GM19467 (cell line): ENCODE measurements around the gene KIAA0753.
"Not testable (repeated sequence)": the region's sequence is repeated elsewhere in the genome, so short reads cannot be mapped to it uniquely, and the experiment has no call there.

ENCODE experiments used
- ATAC-seq: cut with Tn5 transposase; IDR thresholded peaks from one replicate; pipeline ENCODE4 v1.9.1; 2021; ENCODE audit warnings: mild to moderate bottlenecking, moderate library complexity; ENCODE audit not compliant: unreplicated experiment

Gene KIAA0753

DNA sequence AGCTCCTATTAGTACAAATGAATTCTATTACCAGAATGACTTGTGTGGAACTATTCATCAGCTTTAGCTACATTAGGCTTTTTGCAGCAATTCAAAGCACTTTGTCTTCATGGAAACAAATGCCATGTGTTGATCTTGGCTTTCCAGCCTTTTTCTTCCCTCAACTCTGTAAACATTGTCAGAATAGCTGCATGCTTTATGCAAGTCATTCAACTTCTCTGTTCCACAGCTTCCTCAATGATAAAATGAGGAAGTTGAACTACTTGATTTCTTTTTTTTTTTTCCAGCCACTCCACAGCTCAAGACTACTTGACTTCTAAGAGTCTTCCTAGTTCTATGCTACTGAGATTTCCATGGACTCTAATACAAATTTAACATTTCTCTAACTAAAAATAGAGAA, 41.1 kb downstream of the KIAA0753 start:
- no peak for ATAC-seq

DNA sequence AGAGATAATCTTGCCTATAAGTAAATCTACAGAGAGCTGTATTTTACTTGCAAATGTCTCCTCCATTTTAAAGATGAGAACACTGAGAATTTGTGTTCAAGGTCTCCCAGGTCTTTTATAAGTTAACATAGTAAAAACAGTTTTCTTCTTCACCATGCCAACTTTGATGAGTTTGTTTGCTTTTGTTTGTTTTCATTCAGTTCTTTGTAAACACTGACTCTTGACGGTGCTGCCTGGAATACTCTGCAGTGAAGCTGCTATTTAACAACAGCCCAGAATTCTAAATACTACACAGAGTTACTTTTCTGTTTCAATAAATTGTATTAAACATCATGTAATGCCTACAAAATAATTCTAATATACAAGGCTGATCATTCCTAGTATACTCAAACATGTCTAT, 42.8 kb downstream of the KIAA0753 start:
- no peak for ATAC-seq

DNA sequence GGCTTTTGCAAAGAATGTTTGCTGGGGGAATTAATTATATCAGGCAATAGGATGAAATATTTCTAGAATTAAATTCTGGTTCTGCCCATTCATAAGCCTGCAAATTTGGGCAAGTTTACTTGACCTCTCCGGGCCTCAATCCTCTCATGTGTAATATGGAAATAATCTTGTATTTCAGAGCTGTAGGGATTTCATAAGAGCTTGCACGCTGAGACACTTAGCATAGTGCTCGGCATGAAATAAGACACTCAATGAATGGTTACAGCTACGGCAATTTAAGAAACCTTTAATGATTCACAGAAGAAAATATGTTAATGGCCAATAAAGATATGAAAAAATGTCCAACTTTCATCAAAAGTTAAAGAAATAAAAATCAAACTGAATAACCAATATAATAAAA, 43.6 kb downstream of the KIAA0753 start:
- ATAC-seq: no peak

DNA sequence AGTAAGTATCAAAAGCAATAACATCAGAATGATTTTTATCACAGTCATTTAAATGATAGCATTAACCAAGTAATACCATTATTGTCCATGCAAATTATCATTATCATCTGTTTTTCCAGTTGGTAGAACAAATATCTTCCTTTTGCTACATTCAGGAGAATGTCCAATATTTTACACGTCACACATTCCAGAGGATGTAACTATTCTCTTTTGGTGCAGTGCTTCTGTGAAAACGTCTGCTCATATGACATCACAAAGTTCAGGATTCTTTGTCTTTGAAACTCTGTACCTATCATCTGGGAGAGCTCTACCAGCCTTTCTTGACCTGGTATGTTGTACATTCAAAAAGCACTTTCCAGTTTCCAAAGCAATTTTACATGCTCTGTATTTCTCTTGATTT, 44.0 kb downstream of the KIAA0753 start:
- ATAC-seq: no peak

DNA sequence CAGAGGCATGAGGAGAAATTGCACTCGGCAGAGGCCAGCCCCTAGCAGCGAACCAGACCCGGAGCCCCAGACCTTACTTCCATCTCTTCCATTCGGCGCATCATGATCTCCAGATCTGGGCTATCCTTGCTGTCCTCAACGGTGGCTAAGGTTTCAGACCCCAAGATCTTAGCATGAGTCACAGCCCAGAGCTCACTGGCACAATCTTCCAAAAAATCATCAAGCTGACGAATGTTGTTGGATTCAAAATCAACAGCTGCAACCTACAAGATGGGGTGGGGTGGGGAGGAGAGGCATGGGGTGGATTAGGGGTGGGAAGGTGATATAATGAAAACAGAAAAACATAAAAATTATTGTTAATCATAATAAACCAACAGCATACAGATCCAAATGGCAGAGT, 44.4 kb downstream of the KIAA0753 start:
- no peak for ATAC-seq

DNA sequence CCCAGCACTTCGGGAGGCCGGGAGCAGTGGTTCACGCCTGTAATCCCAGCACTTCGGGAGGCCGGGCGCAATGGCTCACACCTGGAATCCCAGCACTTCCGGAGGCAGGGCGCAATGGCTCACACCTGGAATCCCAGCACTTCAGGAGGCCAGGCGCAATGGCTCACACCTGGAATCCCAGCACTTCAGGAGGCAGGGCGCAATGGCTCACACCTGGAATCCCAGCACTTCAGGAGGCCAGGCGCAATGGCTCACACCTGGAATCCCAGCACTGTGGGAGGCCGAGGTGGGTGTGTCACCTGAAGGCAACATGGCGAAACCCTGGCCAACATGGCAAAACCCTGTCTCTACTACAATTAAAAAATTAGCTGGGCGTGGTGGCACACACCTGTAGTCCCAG, 47.1 kb downstream of the KIAA0753 start:
- not testable (repeated sequence) for ATAC-seq

DNA sequence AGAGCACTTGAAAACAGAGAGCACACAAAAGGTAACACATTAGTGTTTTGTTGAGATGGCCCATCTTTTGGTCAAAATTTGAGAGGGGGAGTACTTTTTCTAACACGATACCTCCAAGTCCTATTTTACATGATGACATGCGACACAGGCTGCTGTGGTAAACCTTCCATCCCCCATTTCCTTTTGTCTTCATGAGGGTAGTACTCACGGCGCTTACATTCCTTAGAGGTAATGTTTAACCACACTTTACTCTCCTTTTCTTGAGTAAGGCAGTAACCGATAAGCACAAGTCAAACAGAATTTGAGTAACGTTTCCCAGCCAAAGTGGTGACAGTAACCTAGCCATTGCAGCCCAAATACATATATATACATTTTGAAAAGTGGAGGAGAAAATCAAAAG, 48.3 kb downstream of the KIAA0753 start:
- ATAC-seq: no peak

DNA sequence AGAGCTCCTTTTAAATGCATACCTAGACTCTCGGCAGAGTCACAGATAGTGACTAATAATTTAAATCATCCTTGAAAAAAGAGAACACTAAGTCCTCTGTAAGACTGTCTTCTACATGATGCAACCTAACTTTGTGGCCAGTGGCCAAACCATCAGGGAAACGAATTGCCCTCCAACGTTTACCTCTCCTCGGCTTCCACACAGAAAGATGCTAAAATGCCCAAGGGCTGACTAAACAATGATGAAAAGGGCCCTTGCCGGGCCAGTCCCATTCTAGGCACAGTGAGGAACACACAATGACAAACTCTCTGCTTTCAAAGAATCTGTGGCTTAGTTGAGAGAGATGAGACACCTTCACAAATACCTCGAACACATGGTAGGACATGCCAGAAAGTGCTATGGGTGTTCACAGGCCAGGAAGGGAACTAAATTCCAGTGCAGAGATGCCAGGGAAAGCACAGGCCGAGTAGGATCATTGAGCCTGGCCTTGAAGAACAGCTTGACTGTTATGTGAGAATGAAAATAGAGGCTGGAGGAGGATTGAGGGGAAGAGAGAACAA, 48.8 kb downstream of the KIAA0753 start:
- no peak for ATAC-seq

DNA sequence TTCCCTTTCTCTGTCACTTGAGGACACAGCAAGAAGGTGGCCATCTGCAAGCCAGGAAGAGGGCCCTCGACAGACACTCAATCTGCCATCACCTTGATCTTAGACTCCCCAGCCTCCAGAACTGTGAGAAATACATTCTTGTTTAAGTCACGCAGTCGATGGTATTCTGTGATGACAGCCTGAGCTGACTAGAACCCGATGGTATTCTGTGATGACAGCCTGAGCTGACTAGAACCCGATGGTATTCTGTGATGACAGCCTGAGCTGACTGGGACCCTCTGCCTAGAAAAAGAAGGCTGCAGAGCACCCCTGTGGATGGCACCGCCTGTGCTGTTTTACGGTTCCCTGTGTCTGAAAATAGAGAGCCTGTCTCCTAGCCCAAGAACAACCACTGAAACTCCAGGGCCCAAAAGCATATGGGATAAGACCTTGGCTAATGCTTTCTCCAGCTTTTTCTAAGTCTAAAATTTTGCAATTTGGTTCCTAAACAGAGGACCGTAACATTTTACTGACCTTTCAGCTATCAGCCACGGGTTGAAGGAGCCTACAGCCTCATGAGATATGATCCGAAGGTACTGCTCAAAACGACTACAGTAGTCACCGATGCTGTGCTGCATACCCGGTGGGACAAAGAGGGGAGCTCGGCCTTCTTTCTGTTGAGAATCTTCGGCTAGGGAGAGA, 51.1 kb downstream of the KIAA0753 start:
- ATAC-seq: no peak

DNA sequence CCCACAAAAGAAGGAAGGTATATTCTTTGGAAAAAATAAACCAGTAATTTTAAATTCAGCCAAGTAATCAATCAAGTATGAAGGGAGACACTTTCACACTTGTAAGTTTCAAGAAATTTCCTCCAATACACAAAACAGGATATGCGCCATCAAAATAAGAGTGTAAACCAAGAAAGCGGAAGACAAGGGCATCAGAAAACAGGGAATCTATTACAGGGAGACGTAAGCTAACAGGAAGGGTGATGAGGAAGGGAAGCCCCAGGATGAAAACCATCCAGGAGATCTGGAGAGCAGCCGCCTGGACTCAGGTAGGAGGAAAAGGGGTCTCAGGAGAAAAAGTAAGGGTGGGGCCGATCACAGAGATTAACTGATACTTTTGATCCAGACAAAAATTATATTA, 52.3 kb downstream of the KIAA0753 start:
- ATAC-seq: no peak

DNA sequence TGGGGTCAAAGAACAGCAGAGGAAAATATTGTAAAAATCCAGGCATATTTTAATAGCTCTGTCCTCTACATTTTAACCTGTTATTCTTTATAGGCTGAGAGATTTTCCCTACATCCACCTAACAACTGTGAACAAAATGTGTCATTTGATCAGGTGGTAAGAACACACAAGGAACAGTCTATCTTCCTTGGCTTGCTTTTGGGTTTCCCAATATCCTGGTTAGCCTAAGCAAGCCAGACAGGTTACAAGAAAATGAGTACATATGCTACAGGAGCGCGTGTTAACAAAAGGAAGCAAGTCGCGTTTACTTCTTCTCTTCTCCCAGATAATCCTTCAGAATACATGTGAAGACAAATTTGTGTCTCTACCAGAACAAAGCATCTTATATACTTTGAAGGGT, 53.2 kb downstream of the KIAA0753 start:
- no peak for ATAC-seq

DNA sequence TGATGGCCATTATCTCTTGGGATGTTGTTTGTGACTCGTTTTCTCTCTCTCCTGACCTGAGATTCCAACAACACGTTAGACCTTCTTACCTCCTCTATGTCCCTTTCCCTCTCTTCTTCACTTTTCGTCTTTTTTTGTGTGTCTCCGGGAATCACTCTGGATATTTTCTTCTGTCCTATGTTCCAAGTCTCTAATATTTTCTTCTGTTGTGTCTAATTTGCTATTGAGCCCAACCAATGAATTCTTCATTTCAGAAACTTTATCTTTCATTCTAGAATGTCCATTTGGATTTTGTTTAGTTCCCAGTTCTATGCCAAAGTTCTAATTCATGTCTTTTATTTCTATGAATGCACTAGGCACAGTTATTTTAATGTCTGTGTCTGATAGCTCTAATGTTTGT, 57.1 kb downstream of the KIAA0753 start:
- no peak for ATAC-seq

DNA sequence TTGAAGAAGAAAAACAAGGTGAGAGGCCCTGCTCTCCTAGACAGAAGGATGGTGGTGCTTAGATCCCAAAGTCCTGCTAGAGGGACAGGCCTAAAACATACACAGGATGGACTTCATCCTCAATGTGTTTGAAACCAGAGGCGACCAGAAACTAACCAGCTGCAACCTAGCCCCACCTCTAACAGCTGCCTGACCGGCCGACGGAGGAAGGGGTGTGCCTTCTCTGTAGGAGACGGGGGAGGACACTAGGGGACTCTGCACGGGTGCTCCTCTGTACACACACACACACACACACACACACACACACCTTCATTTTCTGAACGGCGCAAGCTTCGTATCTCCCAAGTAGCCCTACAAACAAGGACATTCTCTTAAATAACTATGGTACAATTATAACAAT, 59.9 kb downstream of the KIAA0753 start:
- ATAC-seq: no peak

DNA sequence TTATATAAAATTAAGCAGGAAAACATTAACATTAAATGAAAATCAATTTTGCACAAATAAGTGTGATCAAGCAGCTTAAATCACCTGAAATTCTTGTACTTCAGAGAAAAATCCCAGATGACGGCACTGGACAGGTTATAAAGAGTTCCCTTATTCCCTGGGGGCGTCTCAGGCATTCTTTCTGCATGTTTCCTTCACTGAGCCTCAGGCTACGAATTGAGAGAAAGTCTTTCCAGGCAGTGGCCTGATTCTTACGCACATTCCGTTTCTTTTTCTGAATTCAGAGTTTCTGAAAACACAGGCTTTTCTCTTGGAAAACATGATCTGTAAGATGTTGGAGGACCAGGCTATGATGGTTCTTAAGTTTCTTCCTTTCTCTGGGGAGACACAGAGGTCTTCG, 62.0 kb downstream of the KIAA0753 start:
- ATAC-seq: no peak

DNA sequence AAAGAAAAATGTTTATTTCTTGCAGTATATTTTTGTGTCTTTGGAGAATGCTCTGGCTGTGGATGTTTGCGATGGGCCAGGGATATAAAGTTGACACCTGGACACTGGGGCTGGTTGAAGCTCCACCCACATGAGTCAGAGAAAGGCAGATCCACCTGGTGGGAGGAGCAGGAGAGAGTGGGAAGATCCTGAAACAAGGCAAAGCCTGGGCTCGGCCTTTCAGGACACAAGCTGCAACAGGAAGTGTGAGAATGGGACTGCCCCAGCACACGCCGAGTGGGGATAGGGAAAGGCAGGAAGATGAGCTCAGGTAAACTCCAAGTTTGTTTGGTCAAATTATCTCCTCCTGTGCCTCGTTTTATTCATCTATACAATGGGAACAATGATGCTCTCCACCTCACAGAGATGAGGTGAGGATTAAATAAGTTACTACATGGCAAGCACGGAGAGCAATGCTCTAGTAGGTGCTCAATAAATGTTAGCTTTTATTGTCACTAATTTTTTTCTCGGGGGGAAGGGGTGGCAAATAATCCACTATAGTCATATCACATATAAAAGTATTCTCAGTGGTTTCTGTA, 62.7 kb downstream of the KIAA0753 start:
- ATAC-seq: no peak

DNA sequence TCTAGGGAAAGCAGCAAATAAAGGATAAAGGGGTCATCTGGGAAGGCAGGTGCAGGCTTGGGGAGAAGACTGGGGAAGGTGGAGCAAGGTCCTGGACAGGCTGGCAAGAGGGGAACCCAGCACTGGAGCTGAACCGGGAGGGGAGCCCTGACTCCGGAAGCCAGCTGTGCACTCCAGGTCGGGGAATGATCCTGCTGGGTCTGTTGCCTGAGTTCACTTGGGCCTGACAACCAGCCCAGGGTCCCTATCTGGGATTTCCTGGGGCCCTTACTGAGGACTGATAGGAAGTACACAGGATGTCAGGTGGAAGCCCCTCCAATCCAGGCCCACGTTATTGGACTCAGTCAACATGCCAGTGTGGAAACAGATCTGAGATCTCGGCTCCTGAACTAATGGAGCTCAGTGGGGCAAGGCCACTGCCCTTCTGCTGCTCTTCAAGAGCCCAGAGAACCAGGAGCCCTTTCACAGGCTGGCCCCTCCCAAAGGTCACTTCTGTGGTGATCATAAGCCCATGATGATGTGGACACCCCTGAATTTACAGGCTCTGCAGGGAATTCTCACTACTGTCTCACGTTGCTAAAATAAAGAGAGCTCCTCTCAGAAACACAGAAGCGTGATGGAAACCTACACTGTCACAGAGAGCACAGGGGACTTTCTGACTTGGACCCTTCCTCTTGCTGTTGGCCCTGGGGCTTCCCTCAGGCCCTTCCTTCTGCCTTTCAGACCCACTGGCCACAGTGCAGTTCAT, 64.3 kb downstream of the KIAA0753 start:
- ATAC-seq: no peak

DNA sequence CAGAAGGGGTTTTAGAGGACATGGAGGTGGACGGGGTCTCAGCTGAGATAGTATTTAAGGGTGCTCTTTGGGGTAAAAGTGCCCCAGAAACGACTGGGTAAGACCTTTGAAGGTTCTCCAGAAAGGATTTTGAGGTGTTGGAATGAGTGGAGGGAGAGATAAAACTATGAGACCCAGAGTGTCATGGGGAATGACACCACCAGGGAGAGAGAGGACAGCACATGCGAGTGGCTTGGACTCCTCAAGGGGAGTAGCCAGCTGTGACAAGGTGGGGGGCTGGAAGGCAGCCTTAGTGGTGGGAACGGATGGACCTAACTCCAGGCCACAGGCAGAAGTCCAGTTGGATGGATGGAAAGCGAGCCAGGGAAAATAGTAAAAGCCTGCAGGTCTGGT, 64.9 kb downstream of the KIAA0753 start:
- no peak for ATAC-seq

DNA sequence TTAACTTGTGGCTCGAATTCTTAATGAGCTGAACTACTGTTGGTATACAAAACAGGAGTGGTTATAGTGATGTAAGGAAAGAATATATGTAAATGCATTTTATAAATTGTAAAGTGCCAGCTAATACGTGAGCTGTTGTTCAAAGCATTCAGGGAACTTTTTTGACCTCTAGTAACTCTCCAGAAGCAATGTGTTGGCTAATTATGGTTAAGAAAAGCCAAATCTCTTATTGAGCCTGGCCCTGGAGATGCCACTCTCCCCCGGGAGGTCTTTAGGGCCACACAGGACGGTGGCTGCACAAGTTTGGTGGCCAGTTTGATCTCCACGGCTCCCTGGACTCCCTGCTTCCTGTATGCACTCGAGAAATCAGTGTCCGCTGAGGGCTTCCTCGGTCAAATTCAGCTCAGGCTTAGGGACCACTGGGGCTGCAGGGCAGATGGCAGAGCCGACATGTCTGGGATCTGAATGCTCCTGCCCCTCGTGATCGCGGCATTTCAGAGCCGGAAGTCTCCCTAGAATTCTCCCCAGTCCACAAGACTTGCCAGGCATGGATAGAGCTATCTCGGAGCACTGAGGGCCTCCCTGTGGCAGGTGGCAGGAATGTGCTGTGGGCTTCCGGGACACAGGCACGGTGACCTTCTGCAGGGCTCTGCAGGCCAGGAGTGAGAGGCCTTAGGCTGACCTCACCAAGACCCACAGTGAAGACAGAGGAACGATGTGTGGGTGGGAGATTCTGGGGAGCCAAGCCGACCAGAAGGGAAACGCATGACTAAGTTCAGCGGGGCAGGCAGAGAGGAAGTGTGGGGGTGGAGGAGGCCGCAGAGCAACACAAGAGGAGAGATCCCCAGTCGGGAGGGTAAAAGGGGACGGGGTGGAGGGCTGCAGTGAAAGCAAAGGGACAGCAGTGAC, 65.6 kb downstream of the KIAA0753 start:
- no peak for ATAC-seq

DNA sequence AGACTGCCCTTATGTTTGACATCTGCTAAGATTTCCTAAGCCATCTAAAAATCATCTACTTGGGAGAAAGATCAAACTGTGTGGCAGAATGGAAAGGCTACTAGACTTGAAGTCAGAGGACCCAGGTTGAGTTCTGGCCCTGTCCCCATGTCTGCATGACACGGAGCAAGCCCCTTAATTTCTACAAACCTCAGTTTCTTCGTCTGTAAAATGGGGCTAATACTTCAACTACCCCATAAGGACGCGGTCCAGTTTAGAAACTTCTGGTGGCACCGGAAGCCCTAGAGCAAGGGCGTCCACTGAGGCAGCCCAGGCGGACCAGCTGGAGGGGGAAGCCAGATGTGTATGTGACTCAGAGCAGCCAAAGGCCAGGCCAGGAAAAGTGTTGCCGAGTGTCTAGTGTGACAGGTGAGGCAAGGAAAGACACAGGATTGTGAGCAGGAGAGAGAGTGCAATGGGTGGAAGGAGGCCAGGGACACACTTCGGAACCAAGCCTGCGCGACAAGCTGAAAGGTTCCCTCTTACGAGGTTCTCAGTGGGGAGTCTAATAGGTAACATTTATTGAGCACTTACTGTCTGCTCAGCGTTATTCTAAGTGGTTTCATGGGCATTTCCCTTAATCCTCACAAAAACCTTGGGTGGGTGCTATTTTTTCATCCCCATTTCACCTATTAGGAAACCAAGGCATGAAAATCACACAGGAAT, 66.4 kb downstream of the KIAA0753 start:
- no peak for ATAC-seq

DNA sequence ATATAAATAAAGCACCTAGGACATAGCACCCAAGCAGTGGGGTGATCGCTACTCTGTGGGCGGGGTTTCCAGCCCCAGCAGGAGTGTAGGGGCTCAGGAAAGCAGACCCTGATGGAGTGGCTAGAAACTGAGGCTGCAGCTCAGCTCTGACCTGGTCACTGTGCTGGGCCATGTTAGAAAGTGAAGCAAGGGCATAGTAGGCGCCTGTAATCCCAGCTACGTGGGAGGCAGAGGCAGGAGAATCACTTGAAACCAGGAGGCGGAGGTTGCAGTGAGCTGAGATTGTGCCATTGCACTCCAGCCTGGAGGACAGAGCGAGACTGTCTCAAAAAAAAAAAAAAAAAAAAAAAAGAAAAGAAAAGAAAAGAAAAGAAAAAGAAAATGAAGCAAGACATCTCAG, 67.0 kb downstream of the KIAA0753 start:
- not testable (repeated sequence) for ATAC-seq
